Measurements from ENCODE around the gene UPB1.

UPB1 gene

DNA sequence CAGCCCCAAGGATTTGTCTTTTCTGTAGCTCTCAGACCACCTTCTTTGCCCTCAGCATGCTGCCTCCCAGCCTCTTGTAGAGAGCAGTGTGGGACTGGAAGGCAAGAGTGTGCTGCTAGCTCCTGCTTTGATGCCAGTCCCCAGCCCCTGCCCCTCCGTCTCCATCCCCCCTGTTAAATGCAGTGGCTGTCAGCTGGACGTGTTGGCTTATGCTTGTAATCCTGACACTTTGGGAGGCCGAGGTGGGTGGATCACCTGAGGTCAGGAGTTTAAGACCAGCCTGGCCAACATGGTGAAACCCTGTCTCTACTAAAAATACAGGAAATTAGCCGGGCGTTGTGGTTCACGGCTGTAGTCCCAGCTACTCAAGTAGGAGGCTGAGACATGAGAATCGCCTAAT lies 76.1 kb downstream of the UPB1 start:
- FAIRE-seq = no peak

DNA sequence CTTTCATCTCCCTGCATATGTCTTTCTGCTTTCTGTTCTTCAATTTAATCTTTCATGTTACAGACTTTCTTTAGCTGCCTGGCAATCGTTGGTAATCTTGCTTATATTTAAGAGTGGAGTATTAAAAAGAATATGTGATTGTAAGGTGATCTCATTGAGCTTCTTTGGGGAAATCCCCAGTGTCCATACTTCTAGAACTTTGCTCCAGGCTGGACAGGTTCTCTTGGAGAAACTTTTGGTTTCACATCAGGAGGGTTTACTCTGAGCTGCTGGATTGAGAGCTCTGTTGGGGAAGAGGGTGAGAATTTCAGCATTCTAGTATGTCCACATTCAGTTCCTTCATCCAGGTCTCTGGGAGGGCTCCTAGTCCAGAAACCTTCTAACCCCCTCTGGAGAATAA lies 81.6 kb downstream of the UPB1 start:
- FAIRE-seq = no peak
